GM18511 (cell line): ENCODE results near the gene FAXDC2.

Source experiments
- ATAC-seq: cut with Tn5 transposase; IDR thresholded peaks from one replicate; pipeline ENCODE4 v1.9.1; 2021; ENCODE audit warnings: mild to moderate bottlenecking, moderate library complexity; ENCODE audit not compliant: unreplicated experiment

FAXDC2 gene

DNA sequence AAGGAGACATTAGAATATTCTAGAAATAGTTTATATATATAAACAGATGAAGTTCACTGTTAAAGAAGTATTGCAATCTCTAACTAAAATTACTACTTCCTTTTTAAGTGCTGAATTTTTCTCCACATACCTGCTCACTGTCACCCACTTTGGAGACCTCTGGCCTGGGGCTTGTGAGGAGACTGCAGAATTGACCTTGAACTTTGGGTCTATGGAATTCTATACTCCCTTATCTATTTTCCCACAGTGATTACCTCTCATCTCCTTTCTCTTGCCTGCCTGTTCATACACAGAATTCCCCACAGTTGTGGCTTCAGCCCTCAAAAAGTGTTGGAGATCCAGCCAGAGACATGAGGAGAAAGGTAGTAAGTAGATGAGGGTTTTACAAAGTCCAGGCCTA is 49.8 kb downstream of the FAXDC2 start:
- ATAC-seq, result no peak

DNA sequence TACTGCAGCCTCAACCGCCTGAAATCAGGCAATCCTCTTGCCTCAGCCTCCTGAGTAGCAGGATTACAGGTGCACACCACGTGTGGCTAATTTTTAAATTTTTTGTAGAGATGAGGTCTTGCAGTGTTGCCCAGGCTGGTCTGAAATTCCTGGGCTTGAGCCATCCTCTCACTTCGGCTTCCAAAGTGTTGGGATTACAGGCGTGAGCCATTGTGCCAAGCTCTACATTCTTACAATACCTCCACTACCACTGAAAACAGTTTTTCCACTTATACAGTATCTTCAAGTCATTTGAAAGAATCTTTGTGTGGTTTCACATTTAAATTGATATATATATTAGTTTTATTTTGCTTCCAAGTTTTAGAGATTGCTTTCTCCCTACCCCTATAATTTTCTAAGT is 52.6 kb downstream of the FAXDC2 start:
- no peak for ATAC-seq

DNA sequence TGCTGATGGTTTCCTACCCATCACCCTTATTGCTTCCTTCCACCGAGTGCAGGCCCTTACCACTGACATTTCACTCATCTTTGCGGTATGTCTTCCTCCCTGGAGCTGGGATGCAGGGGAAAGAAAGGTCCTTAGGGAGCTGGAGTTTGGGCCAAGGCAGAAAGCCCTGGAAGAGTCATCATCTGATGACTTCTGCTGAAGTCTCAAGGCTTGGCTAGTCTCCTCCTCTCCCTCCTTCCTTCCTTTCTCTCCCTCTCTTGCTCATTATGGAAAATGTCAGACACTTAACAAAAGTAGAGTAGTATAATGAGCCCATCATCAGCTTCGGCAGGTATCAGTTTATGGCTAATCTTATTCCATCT is 55.2 kb downstream of the FAXDC2 start:
- ATAC-seq, result no peak

DNA sequence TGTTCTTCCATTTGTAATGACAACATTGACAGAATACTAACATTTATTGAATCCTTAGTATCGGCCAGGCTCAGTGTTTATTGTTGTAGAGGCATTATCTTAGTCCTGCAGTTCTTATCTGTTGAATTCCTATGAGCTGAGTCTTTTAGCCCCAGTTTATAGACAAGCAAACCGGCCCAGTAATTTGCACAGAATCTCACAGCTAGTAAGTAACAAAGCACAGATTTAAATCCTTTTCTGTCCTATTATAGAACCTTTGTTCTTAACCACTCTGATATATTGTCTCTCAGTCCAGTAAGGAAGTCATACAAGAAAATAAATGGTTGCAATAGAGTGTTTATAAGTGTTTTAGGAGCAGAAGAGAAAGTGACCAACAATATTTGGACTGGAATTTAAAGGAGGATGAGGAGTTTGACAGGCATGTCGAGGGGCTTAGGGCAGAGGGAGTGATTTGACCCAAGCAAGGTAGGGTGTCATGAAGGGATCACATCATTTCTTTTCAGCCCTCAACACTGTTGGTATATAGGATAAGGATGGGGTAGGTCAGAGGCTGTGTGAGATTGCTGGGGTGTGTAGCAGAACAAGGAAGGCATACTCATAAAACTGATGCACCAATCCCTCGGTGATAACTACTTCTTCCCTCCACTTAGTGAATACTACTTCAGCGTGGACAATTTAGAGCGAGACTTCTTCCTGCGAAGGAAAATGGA is 55.7 kb downstream of the FAXDC2 start:
- ATAC-seq, result no peak

DNA sequence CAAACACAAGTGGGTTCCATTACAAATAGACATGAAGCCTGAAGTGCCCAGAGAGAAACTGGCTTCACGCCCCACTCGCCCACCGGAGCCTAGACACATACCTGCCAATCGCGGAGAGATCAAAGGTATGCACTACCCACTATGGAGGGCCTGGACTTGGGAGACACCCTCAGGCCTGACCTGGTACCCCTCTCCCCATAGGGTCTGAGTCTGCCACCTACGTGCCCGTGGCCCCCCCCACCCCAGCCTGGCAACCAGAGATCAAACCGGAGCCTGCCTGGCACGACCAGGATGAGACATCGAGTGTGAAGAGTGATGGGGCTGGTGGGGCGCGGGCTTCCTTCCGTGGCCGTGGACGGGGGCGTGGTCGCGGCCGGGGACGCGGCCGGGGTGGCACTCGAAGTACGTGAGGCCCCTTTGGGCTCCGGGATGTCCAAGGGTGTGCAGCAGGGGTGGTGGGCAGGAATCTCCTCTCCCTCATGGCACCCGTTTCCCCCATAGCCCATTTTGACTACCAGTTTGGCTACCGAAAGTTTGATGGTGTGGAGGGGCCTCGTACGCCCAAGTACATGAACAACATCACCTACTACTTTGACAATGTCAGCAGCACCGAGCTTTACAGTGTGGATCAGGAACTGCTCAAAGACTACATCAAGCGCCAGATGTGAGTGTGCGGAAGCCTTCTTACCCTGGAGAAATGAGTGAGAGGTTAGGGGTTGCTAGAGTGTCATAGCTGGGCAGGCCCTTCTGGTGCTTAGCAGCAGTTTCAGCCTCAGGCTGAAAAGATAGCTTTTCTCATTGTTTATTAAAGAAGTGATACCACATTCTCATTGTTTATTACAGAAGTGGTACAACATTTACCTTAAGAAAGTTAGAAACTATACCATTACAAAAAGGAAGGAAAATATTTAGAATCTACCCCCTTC is 56.5 kb downstream of the FAXDC2 start:
- ATAC-seq, result no peak

DNA sequence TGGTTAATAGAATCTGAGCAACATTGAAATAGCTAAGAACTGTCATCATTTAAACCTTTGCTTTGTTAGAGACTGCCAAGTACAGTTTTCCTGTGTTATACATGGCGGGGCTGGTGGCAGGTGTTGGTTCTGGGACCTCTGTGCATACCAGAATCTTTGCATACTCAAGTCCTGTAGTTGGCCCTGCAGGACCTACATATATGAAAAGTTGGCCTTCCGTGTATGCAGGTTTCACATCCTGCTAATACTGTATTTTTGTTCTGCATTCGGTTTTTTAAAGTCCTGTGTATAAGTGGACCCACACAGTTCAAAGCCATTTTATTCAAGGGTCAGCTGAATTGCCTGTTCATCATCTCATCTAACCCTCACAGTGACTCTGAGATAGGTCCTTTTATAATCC is 58.9 kb downstream of the FAXDC2 start:
- ATAC-seq, result peak; percentile 80

DNA sequence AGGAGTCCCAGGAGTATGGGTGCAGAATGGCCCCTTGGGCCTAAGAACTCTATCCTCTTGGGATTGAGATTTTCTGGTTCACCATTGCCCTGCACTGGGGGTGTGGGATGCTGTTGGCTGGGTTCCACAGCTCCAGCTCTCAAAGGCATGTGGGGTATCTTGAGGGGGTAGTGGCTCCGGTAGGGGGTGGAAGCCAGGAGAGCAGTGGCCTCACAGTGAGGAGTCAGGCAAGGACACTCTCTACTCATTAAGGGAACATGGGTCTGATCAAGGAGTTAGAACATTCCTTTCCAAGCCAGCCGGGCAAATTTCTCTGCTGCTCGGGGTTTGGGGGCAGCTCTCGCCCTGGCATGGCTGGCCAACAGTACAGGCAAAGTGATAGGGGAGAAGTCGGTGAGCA is 62.2 kb downstream of the FAXDC2 start:
- ATAC-seq, result no peak

DNA sequence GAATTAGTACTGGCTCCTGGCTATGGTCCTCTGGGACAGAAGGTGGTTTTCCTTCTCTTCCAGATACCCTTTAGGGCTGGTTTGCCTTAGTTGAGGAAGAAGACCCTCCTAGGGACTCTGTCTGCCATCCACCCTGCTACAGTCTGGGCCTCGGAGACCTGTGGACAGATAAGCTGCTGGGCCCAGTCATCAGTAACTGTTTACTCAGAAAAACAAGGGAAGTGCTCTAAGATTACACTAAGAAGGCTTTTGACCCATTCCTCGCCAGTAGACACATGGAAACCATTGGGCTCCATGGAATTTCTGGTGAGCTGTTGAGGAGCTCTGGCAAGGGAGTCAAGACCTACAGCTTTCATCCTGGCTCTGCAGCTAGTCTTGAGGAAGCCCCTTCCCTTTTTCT is 64.0 kb downstream of the FAXDC2 start:
- no peak for ATAC-seq

DNA sequence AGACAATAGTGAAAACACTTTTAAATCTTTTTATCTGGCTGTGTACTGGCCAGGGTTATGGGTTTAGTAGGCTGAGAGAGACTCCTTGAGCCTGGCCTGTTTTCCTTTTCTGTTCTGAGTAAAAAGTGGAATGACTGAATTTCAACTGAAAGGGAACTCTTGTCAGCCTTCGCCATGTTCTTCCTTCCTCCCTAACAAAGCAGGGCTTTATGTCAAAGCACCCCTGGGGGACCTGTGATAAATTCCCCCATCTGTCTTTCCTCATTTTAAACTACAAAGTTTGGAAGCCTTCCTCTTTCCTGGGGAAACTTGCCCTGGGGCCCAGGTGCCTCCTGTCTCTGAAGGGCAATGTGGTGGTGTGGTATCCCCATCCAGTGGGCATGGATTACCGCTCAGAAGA is 65.5 kb downstream of the FAXDC2 start:
- no peak for ATAC-seq

DNA sequence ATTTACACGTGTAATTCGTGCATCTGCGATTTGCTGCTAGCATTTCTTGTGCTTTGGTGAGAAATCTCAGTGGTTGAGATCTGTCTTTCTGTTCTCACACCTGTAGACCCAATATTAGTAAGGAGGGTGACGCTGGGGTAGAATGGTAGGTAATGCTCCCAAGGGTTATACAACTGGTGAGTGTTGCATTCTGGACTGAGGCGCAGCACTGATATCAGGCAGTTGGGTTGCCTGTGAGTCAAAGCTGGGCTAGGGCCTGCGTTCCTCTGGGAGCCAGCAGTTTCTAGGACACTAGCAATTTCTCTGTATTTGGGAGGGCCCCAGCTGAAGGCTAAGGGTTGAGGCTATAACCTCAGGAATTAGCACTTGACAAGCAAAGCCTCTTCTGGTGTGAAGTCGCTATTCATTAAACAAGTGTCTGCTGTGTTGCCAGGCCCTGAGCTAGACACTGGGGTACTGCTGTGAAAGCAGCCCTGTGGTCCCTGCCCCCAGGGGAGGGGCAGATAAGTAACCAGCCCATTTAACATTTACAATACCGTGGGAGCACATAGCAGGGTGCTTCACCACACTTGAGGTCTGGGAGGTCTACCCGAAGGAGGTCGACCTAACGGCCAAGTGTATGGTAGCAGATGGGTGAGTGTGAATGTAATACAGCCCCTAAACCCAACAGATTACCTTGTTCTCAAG is 66.5 kb downstream of the FAXDC2 start:
- ATAC-seq, result peak; percentile 49

DNA sequence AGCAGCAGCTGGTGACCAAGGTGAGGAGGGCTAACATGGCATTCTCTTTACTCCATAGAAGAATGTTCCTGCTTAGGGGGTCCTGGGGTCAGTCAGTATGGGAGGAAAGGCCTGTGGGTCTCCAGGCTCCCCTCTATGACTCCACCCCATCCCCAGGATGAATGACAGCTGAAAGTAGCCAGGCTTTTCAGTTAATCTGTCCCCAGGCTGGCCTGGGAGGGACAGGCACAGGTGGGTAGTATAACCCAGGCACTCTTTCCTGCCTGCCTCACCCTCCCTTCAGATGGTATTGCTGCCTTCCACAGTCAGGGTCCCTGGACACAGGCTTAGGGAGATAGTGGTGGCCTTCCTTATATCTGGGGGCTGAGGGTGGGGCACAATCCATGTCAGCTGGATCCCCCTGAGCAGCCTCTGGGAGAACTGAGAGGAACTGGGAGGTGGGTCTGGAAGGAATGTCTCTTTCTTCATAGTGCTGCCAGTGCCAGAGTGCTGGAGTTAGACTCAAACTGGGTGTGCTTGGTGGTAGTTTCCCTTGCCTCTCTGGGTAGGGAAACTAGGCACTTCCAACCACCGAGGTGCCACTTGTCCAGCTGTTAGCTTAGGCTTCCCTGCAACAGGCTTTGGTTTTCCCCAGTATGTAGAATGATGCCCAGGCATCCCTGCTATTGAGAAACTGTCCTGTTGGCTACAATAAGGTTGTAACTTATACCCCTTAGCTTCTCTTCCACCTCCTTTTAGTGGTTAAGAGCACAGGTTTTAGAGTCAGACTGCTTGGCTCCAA is 67.4 kb downstream of the FAXDC2 start:
- ATAC-seq, result no peak

DNA sequence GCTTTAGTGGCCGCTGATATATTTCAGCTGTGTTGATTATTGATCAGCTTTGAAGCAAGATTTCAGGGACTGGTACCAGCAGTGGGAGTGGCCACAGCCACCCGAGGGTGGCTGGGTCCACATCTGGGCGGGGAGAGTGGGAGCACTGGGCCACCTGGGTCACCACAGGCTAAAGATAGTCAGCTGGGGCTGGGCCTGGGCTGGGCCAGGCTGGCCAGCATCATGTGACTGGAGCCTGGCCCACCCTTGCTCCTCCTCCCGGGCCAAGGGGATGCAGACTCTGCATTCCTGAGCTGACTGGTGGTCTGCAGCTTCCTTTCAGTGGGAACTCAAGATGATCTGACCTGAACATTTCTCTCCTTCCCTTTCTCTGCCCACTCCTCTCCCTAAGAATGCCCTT is 68.1 kb downstream of the FAXDC2 start:
- no peak for ATAC-seq

DNA sequence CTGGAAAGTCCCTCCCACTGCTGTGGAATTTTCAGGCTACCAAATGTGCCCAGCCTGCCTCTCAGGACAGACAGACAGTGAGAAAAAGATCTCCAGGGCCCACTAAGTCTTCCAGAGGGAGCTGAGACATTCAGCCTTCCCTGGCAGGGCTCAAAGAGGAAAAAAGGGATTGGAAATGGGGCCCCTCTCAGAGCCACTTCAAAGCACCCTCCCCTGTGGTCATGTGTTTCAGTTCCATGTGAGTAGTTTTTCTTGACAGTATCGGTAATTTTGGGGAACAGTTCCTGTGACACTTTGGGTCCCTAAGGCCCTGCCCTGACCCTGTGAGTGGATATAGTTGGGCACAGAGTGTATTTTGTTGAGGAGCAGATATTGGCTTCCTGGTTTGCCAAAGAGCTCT is 70.3 kb downstream of the FAXDC2 start:
- peak; percentile 44 for ATAC-seq

DNA sequence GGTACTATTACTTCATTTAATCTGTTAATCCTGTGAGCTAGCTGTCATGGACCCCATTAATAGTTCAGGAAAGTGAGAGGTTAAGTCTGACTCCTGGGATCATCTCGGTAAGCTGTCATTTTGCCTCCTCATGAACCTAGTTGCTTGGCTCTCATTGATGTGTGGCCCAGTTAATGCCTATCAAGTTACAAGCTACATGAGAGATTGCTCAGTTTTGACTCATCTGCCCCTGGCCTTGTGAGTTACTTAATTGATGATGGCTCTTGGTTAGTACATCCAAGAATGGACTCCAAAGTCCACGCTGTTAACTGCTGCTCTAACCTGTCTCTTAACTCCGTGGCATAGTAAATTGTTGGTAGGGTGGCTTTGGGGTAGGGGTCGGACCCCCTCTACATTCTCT is 71.3 kb downstream of the FAXDC2 start:
- ATAC-seq, result no peak

DNA sequence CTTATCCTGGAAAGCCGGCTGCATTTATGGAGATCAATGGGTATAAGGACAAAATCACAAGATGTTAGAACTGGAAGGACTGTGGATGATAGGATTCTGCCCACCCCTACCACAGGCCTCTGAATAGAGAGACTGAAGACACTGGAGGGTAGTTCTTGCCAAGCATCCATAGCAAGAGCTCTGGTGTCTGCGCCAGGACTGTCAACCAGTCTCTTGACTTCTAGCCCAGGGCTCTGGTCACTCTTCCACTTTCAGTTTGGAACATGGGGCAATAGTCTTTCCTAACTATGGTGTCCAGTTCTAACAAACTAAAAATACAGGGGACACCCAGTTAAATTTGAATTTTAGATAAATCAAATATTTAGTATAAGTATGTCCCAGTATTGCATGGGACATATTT is 71.9 kb downstream of the FAXDC2 start:
- no peak for ATAC-seq

DNA sequence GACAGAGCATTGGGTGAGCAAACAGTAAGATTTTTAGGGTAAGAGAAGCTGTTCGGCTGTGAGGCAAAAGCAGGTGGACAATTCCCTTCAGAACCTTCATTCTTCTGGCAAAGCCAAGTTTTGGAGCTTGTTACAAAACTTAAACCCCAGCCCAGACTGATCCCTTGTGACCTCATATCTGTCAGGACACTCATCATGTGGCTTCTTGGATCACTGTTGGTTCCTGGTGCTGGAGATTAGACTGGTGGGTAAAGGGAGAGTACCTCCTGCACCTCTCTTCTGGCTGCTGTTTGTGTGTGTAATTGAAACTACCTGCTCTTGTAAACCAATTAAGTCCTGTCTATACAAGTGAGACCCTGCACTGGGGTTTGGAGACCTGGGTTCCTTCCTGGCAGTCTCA is 74.2 kb downstream of the FAXDC2 start:
- ATAC-seq, result no peak

DNA sequence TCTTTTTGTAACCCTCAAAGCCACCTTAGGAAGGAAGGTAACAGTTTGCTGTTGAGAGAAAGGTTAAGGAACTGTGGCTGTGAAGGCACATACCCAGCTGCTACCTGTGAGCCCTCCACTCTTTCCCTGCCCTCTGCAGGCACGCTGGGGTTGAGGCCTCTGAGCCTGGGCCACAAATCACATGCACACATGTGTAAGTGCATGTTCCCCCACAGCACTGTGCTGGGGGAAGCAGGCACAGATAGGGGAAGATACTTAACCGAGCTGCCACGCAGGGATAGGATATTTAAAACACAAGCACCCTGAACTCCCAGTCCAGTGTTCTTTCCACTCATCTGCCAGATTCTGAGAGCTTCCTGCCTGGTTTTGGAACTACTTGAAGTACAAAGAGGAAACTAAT is 77.1 kb downstream of the FAXDC2 start:
- ATAC-seq, result no peak

DNA sequence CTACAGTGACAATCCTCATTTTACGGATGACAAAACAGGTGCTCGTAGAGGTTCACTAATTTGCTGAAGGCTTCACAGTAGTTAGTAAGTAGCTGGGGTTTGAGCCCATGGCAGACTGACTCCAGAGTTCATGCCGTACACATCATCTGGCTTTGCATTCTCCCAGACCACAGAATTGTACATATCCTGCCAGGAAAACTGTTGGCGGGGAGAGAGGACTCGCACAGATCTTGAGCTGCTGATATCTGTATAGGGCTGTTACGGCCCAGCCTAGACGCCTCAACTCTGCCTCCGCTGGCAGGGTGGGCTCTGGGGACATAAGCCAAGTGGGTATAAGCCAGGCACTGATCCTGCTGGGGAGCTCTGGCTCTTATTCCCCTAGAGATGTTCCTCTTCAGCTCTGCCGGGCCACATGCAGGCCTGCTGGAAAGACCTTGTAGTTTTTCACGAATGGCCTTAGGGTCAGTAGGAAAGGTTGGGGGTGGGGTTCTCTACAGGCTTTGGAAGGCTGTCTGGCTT is 79.0 kb downstream of the FAXDC2 start:
- ATAC-seq, result no peak

DNA sequence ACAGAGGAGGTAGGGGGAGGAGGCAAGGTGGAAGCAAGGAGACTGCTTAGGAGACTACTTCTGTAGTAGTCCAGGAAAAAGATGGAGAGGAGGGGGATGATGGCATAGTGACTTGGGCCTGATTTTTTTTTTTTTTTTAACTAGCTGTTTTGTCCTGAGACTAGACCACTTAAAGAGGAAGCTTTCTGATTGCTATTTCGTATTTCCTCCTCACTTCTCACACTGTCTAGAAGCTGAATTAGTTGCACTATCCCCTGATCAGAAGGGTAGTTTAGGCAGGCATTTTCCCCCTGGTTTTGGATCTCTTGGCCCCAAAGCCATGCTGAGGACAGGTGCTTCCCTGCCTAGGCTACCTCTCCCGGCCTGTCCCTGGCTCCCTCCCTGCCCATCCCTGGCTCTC is 80.3 kb downstream of the FAXDC2 start:
- peak; percentile 38 for ATAC-seq
